Neural progenitor cell (in vitro differentiated cells): ENCODE measurements around the gene COMTD1.

ENCODE experiments used
- EZH2 ChIP-seq: fragments of 200-600 bp; sonication (generic); IDR thresholded peaks from 2 replicates; pipeline ENCODE4 v1.6.1; 2017; ENCODE audit warnings: antibody characterized with exemption, mild to moderate bottlenecking, moderate library complexity
- EZH2phosphoT487 ChIP-seq: fragments of 200-600 bp; sonication (generic); IDR thresholded peaks from 2 replicates; pipeline ENCODE4 v1.6.1; 2017; ENCODE audit warnings: antibody characterized with exemption
- TF ChIP-seq, protein P1 (sequence below): fragments of 200-600 bp; sonication (generic); IDR thresholded peaks from 2 replicates; pipeline ENCODE4 v1.5.1; 2017; ENCODE audit warnings: antibody characterized with exemption, mild to moderate bottlenecking

DNA sequence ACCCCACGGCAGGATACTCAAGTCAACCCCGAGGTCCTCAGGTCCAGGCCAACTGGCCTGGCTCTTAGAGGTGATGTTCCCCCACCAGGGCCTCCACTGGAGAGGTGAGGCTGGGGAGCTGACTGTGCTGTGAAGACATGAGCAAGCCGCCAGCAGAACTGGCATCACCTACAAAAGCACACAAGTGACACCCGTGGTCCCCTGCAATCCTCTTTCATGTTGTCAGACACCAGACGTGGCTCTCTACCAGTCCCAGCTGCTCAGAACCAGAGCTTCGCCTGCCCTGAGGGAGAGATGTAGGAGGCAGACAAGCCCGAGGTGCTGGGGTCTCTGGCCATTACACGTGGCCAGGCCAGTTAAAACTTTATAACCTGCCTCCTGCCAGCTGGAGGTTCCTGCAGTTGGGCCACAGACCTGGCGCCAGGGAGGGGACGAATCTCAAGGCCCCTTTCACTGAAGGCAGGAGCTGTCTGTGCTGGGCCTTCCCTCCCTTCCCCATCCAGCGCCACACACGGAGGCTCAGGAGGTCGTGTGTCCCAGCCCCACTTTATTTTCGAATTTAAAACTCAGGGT lies 2.2 kb downstream of the COMTD1 start:
- TF ChIP-seq, protein P1, sequence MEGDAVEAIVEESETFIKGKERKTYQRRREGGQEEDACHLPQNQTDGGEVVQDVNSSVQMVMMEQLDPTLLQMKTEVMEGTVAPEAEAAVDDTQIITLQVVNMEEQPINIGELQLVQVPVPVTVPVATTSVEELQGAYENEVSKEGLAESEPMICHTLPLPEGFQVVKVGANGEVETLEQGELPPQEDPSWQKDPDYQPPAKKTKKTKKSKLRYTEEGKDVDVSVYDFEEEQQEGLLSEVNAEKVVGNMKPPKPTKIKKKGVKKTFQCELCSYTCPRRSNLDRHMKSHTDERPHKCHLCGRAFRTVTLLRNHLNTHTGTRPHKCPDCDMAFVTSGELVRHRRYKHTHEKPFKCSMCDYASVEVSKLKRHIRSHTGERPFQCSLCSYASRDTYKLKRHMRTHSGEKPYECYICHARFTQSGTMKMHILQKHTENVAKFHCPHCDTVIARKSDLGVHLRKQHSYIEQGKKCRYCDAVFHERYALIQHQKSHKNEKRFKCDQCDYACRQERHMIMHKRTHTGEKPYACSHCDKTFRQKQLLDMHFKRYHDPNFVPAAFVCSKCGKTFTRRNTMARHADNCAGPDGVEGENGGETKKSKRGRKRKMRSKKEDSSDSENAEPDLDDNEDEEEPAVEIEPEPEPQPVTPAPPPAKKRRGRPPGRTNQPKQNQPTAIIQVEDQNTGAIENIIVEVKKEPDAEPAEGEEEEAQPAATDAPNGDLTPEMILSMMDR = no peak
- TF ChIP-seq EZH2 = no peak
- no peak for TF ChIP-seq EZH2phosphoT487
